ENCODE results near the gene SOX18. TPM values are rescaled to one million over a fixed set of nuclear protein-coding genes. Genes with fewer than 3 reads are reported as not detected.
"Not testable (repeated sequence)": the region's sequence is repeated elsewhere in the genome, so short reads cannot be mapped to it uniquely, and the experiment has no call there.

Gene SOX18
- total RNA-seq, 1 experiment from 2014 or later, result not detected

DNA sequence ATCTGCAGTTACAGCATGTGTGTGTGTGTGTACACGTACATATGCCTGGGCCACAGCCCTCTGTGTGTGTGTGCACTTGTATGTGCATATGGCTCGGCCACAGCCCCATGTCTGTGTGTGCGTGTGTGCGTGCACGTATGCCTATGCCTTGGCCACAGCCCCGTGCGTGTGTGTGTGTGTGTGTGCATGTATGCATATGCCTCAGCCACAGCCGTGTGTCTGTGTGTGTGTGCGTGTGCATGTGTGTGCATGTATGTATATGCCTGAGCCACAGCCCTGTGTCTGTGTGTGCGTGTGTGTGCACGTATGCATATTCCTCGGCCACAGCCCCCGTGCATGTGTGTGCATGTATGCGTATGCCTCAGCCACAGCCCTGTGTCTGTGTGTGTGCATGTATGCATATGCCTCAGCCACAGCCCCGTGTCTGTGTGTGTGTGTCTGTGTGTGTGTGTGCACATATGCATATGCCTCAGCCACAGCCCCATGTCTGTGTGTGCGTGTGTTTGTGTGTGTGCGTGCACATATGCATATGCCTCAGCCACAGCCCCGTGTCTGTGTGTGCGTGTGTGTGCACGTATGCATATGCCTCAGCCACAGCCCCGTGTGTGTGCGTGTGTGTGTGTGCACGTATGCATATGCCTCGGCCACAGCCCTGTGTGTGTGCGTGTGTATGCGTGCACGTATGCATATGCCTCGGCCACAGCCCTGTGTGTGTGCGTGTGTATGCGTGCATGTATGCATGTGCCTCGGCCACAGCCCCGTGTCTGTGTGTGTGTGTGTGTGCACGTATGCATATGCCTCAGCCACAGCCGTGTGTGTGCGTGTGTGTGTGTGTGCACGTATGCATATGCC, 28.1 kb downstream of the SOX18 start:
- in situ Hi-C loops (cut with HindIII; ENCODE audit: low pct_unique_long_range_greater_than_20kb, low sequenced_read_pairs), result no loop called here
- no peak for DNase-seq (ENCODE audit: low read depth, low spot score)

- no peak for DNase-seq (ENCODE audit: low read depth, low spot score)
- in situ Hi-C loops (cut with HindIII; ENCODE audit: low pct_unique_long_range_greater_than_20kb, low sequenced_read_pairs), result no loop called here
Observed at GRCh38 chr20:64015635-64016034, 33.8 kb downstream of the SOX18 start.

DNA sequence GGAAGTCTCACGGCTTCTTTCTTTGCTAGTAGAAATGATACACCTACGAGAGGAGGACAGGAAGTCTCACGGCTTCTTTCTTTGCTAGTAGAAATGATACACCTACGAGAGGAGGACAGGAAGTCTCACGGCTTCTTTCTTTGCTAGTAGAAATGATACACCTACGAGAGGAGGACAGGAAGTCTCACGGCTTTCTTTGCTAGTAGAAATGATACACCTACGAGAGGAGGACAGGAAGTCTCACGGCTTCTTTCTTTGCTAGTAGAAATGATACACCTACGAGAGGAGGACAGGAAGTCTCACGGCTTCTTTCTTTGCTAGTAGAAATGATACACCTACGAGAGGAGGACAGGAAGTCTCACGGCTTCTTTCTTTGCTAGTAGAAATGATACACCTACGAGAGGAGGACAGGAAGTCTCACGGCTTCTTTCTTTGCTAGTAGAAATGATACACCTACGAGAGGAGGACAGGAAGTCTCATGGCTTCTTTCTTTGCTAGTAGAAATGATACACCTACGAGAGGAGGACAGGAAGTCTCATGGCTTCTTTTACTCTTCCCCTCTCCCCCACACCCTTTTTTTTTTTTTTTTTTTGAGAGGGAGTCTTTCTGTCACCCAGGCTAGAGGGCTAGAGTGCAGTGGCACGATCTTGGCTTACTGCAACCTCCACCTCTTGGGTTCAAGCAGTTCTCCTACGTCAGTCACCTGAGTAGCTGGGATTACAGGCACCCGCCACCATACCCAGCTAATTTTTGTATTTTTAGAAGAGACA, 36.9 kb downstream of the SOX18 start:
- DNase-seq (ENCODE audit: low read depth, low spot score); in situ Hi-C loops (cut with HindIII; ENCODE audit: low pct_unique_long_range_greater_than_20kb, low sequenced_read_pairs): not testable (repeated sequence)

- in situ Hi-C loops (cut with HindIII; ENCODE audit: low pct_unique_long_range_greater_than_20kb, low sequenced_read_pairs), result no loop called here
- no peak for DNase-seq (ENCODE audit: low read depth, low spot score)
Observed at GRCh38 chr20:64011366-64011779, 38.1 kb downstream of the SOX18 start.

GRCh38 chr20:64010711-64011237, 38.7 kb downstream of the SOX18 start:
- in situ Hi-C loops (cut with HindIII; ENCODE audit: low pct_unique_long_range_greater_than_20kb, low sequenced_read_pairs), result no loop called here
- no peak for DNase-seq (ENCODE audit: low read depth, low spot score)

DNA sequence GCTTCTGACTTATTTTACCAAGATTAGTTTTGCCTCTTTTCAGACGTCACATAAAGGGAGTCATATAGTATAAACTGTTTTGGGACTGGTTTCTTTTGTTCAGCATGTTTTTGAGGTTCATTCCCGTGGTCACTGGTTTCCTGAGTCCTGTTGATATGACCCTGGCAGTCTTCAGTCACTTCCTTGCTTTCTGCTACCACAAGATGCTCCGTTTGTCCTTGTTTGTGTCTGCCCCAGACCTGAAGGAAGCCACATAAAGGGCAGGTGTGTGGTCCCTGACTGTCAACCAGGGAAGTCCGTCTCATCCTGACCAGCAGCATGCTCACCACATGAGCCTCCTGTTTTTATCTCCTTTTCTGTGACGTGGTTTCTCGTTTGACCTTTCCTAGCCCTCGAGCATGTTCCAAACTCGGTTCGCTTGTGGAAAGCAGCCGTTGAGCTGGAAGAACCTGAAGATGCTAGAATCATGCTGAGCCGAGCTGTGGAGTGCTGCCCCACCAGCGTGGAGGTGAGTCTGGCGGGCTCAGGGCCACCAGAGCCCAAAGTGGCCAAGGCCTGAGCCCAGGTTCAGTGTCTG, 39.5 kb downstream of the SOX18 start:
- in situ Hi-C loops (cut with HindIII; ENCODE audit: low pct_unique_long_range_greater_than_20kb, low sequenced_read_pairs), result no loop called here
- DNase-seq (ENCODE audit: low read depth, low spot score), result no peak

DNA sequence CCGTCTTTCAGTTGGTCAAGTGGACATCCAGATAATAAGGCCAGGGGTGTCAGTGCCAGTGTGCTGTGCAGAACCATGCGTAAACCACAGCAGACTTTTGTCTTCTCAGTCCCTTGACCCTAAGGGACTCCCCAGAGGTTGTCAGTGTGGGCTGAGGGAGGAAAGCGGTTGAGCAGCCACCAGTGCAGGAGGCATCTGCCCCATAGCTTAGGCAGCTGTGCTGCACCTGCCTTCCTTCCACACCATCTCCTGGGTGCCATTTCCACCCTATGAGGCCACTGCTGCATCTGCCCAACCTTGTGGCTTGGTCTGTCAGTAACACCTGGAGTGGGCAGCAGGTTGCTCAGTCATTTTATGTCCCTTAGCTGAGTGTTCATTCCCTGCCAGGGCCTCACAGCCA, 42.5 kb downstream of the SOX18 start:
- DNase-seq (ENCODE audit: low read depth, low spot score), result no peak
- in situ Hi-C loops (cut with HindIII; ENCODE audit: low pct_unique_long_range_greater_than_20kb, low sequenced_read_pairs), result no loop called here

DNA sequence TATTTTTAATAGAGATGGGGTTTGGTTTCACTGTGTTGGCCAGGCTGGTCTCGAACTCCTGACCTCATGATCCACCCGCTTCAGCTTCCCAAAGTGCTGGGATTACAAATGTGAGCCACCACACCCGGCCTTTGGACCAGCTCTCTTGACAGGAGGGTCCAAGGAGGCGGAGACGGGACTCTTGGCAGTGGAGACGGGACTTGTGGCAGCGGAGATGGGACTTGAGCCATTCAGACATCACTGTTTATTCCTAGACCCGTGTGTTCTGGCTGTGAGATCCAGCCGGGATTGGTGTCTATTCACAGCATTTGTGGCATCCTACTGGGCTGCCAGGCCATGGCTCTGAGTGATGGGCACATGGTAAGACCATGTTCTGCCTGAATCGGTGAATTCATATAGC, 42.9 kb downstream of the SOX18 start:
- in situ Hi-C loops (cut with HindIII; ENCODE audit: low pct_unique_long_range_greater_than_20kb, low sequenced_read_pairs), result no loop called here

GRCh38 chr20:64005394-64005793, 44.0 kb downstream of the SOX18 start:
- DNase-seq (ENCODE audit: low read depth, low spot score), result no peak
- in situ Hi-C loops (cut with HindIII; ENCODE audit: low pct_unique_long_range_greater_than_20kb, low sequenced_read_pairs), result no loop called here

More for the DNA sequence above, 42.9 kb downstream of the SOX18 start:
- no peak for DNase-seq (ENCODE audit: low read depth, low spot score)

- DNase-seq (ENCODE audit: low read depth, low spot score), result no peak
- in situ Hi-C loops (cut with HindIII; ENCODE audit: low pct_unique_long_range_greater_than_20kb, low sequenced_read_pairs), result no loop called here
Observed at GRCh38 chr20:64003960-64004725, 45.3 kb downstream of the SOX18 start.

- in situ Hi-C loops (cut with HindIII; ENCODE audit: low pct_unique_long_range_greater_than_20kb, low sequenced_read_pairs), result no loop called here
- DNase-seq (ENCODE audit: low read depth, low spot score), result no peak
Observed at GRCh38 chr20:64001607-64002011, 47.8 kb downstream of the SOX18 start.

DNA sequence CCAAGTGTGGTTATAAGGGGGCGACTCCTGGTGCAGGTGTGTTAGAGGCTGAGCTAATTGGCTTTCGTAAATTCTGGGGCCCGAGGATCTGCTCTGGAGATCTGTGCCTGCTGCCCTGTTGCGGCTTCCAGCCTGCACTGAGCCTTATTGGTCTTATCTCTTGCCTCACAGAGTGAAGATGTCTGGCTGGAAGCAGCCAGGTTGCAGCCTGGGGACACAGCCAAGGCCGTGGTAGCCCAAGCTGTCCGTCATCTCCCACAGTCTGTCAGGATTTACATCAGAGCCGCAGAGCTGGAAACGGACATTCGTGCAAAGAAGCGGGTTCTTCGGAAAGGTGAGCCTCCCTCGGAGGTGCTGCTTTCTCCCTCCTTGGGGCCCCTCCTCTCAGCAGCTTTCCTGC, 48.5 kb downstream of the SOX18 start:
- DNase-seq (ENCODE audit: low read depth, low spot score), result no peak
- in situ Hi-C loops (cut with HindIII; ENCODE audit: low pct_unique_long_range_greater_than_20kb, low sequenced_read_pairs), result no loop called here

Small RNAs within 50 kb of the gene (small RNA-seq; reads per million reads assigned to genes)
- gene AL355803.1, result 0 reads per million in 2 experiments
- 0 reads per million in 2 experiments for gene MIR6813

Other genes starting within 250 kb of the SOX18 start
- 1.0 and 1.6 TPM in 2 replicates for gene ZBTB46, start 218.4 kb downstream of the SOX18 start, total RNA-seq (2014; rRNA removed; shearing (Covaris generic))
- gene ABHD16B, start 188.1 kb downstream of the SOX18 start, total RNA-seq (2014; rRNA removed; shearing (Covaris generic)), result not detected in 2 replicates
- gene TPD52L2, start 184.4 kb downstream of the SOX18 start, total RNA-seq (2014; rRNA removed; shearing (Covaris generic)), result 74.4 and 76.4 TPM in 2 replicates
- gene DNAJC5, start 154.5 kb downstream of the SOX18 start, total RNA-seq (2014; rRNA removed; shearing (Covaris generic)), result 52.7 and 58.1 TPM in 2 replicates
- gene UCKL1, start 93.2 kb downstream of the SOX18 start, total RNA-seq (2014; rRNA removed; shearing (Covaris generic)), result 21.5 and 23.2 TPM in 2 replicates
- gene ZNF512B, start 79.7 kb downstream of the SOX18 start, total RNA-seq (2014; rRNA removed; shearing (Covaris generic)), result 8.5 and 8.9 TPM in 2 replicates
- not detected in 2 replicates for gene SAMD10, start 70.0 kb downstream of the SOX18 start, total RNA-seq (2014; rRNA removed; shearing (Covaris generic))
- gene PRPF6, start 68.5 kb downstream of the SOX18 start, total RNA-seq (2014; rRNA removed; shearing (Covaris generic)), result 63.7 and 71.3 TPM in 2 replicates
- gene C20orf204, start 13.5 kb downstream of the SOX18 start, total RNA-seq (2014; rRNA removed; shearing (Covaris generic)), result 0.37 and 0.59 TPM in 2 replicates
- 6.8 and 9.8 TPM in 2 replicates for gene TCEA2, start 13.6 kb upstream of the SOX18 start, total RNA-seq (2014; rRNA removed; shearing (Covaris generic))
- 28.7 and 31.4 TPM in 2 replicates for gene RGS19, start 29.9 kb upstream of the SOX18 start, total RNA-seq (2014; rRNA removed; shearing (Covaris generic))
- 2.1 and 3.2 TPM in 2 replicates for gene OPRL1, start 30.4 kb upstream of the SOX18 start, total RNA-seq (2014; rRNA removed; shearing (Covaris generic))
- 1.1 TPM in 1 of 2 replicates, not detected in the other for gene LKAAEAR1, start 34.8 kb upstream of the SOX18 start, total RNA-seq (2014; rRNA removed; shearing (Covaris generic))
- gene NPBWR2, start 57.9 kb upstream of the SOX18 start, total RNA-seq (2014; rRNA removed; shearing (Covaris generic)), result not detected in 2 replicates
- gene MYT1, start 114.8 kb upstream of the SOX18 start, total RNA-seq (2014; rRNA removed; shearing (Covaris generic)), result 0.29 and 1.8 TPM in 2 replicates
- gene PCMTD2, start 206.1 kb upstream of the SOX18 start, total RNA-seq (2014; rRNA removed; shearing (Covaris generic)), result 41.1 and 44.0 TPM in 2 replicates